VCaP (cell line): ENCODE data around the gene RNF138.

Source experiments
- H3K27ac ChIP-seq: fragments of 450-650 bp; 2 replicates; pipeline ENCODE4 v1.5.1; 2017
- TF ChIP-seq, protein P1 (sequence below): fragments of 450-650 bp; conservative IDR thresholded peaks from 2 replicates; pipeline ENCODE4 v1.5.1; 2017; ENCODE audit warnings: mild to moderate bottlenecking, moderate library complexity

Gene RNF138

DNA sequence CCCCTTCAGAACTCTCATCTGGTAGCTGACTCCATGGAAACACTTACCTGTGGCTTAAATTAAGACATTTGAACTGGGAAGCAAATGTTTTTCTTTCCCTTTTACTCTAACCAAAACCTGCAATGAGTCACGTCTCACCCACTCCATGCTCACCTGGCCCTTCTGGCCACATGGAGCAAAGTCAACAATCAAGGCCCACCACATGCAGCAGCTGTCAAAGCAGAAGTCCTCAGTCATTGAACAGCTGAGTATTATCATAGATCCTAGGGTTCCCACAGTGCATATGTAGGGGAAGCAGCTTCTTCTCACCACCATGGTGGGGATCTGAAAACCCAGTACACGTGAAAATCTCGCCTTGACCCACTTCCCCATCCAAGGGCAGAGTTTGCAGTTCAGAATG, 85.9 kb downstream of the RNF138 start:
- TF ChIP-seq, protein P1, sequence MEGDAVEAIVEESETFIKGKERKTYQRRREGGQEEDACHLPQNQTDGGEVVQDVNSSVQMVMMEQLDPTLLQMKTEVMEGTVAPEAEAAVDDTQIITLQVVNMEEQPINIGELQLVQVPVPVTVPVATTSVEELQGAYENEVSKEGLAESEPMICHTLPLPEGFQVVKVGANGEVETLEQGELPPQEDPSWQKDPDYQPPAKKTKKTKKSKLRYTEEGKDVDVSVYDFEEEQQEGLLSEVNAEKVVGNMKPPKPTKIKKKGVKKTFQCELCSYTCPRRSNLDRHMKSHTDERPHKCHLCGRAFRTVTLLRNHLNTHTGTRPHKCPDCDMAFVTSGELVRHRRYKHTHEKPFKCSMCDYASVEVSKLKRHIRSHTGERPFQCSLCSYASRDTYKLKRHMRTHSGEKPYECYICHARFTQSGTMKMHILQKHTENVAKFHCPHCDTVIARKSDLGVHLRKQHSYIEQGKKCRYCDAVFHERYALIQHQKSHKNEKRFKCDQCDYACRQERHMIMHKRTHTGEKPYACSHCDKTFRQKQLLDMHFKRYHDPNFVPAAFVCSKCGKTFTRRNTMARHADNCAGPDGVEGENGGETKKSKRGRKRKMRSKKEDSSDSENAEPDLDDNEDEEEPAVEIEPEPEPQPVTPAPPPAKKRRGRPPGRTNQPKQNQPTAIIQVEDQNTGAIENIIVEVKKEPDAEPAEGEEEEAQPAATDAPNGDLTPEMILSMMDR, result no peak
- no peak overlapping the region for H3K27ac ChIP-seq
